Effector CD4-positive, alpha-beta T cell (primary cell): Measurements from ENCODE around the gene GOLGA7B.

ENCODE experiments used
- DNase-seq: peaks from one replicate; pipeline ENCODE4 v3.0.0-alpha.2; 2020

The GOLGA7B gene

GRCh38 chr10:97896756-97897358, 47.2 kb downstream of the GOLGA7B start:
- no peak for DNase-seq

- DNase-seq: no peak
Observed at GRCh38 chr10:97898429-97898828, 48.8 kb downstream of the GOLGA7B start.

GRCh38 chr10:97901381-97901780, 51.7 kb downstream of the GOLGA7B start:
- DNase-seq: no peak

DNA sequence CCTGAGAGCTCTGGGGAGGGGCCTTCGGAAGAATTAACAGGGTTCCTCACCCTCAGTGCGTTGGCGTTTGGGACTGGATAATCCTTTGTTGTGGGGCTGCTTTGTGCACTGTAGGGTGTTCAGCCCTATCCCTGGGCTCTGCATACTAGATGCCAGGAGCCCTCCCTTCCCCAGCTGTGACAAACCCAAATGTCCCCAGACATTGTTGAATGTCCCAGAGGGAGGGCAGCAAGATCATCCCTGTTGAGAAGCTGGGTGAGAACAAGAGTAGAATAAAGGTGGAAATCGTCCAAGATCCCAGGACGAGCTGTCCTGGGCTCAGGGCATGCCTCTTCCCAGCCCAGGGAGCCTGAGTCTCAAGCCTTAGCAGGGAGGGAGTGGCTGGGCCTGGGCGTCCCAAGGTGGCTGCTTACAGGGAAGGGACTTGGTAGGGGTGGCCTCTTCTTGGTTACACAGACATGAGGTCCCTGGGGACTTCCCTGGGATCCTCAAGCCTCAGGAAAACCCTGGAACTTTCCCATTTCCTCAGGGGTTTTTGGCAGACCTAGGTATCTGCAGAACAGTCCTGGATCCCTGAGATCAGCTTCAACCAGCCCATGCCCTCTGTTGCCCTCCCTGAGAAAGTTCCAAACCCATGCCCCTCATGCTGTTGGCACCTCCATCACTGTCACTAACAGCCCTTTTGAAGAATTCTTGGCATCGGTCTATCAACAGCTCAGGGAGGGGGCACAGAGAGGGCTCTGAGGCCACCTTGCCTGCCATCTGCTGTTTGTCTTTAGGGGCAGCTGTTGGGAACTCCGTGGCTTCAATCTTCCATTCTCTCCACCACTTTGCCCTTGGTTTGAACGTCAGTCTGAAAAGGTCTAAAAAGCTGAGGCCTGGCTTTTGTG, 53.7 kb downstream of the GOLGA7B start:
- DNase-seq: no peak

- DNase-seq: no peak
Observed at GRCh38 chr10:97904018-97904381, 54.4 kb downstream of the GOLGA7B start.

DNA sequence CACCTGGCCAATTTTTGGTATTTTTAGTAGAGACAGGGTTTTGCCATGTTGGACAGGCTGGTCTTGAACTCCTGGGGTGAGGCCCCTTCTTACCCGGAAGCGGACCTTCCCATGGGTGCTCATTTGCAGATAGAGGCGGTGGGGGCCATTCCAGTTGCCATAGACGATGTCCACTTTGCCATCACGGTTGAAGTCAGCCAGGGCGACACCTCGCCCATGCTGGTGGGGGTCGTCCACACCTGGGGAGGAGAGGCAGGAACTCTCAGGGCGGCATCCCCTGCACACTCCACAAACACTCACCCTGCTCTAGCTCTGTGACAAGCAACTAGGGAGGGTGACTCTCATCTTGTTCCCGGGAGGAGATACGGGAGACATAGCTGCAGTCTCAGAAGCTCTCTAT, 54.9 kb downstream of the GOLGA7B start:
- DNase-seq: no peak

DNA sequence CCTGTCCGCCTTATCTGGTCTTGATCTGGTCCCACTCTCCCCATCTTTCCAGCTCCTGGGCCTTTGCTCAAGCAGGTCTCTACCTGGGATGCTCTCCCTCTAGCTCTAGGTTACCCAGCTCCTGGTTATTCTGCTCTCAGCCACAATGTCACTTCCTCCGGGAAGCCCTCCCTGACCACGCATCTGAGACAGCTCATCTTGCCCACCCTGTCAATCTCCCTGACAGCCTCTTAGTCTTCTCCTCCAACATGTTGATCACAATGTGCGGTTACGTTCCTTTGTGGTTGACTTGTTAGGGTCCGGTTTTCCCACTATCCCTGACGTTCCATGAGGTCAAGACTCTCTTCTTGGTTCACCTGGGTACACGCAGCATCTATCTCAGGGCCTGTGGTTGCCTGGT, 55.6 kb downstream of the GOLGA7B start:
- no peak for DNase-seq

- no peak for DNase-seq
Observed at GRCh38 chr10:97907211-97907610, 57.6 kb downstream of the GOLGA7B start.

GRCh38 chr10:97907830-97908229, 58.2 kb downstream of the GOLGA7B start:
- no peak for DNase-seq

GRCh38 chr10:97910661-97911060, 61.0 kb downstream of the GOLGA7B start:
- DNase-seq: no peak

GRCh38 chr10:97911217-97911616, 61.6 kb downstream of the GOLGA7B start:
- DNase-seq: no peak

GRCh38 chr10:97913193-97913592, 63.5 kb downstream of the GOLGA7B start:
- DNase-seq: no peak

DNA sequence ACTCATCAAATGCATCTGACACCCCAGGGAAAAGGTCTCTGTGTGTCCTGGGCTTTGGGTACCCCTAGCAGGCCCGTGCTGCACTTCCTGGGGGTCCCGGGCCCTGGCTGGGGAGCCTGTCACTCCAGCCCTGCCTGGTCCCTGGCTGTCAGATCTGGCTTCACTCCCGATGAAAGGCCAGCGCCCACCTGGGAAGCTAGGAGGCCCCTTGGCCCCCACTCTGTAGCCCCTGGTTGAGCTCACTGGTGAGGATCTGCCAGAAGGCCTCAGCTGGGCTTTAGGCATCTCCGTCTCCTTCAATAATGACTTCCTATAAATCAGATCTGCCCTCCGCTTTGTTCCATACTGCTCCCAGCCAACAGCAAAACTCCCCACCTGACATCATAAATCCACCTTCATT, 64.0 kb downstream of the GOLGA7B start:
- DNase-seq: no peak

- DNase-seq: no peak
Observed at GRCh38 chr10:97914171-97914836, 64.7 kb downstream of the GOLGA7B start.

- peak; percentile 57 for DNase-seq
Observed at GRCh38 chr10:97914837-97915211, 65.2 kb downstream of the GOLGA7B start.

DNA sequence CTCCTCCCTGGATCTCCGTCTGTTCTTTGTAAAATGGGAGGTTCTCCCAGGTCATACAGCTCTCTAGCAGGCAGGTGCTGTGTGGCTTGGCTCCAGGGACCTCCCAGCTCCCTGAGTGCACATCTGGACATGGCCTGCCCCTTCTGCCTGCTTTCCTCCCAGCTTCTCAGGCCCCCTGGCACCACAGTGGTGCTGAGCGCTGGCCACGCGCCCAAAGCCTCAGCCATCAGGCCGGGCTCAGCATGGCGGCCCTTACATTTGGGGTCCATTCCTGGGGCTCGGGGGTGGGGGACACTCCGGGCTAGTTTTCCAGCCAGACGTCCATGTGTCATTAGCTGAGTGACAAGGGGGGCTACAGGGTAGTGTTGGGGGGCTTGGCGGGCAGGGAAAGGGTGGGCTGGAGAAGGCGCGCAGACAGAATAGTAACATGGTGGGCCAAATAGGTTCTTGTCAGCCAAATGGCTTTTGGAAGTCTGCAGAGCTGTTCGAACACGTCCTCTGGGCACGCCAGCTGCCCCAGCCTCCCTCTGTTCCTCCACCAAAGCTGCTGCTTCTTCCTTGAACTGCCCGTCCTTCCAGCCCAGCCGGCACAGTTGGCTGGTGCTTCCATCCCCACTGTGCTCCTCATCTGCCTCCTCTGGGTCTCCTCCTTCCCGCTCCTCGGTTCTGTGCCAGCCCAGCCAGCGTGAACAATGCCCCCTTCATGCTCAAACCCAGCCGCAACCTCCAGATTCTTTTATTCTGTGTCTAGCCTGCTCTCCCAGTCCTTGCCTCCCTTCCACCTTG, 65.9 kb downstream of the GOLGA7B start:
- no peak for DNase-seq

- DNase-seq: no peak
Observed at GRCh38 chr10:97916586-97916985, 66.9 kb downstream of the GOLGA7B start.

DNA sequence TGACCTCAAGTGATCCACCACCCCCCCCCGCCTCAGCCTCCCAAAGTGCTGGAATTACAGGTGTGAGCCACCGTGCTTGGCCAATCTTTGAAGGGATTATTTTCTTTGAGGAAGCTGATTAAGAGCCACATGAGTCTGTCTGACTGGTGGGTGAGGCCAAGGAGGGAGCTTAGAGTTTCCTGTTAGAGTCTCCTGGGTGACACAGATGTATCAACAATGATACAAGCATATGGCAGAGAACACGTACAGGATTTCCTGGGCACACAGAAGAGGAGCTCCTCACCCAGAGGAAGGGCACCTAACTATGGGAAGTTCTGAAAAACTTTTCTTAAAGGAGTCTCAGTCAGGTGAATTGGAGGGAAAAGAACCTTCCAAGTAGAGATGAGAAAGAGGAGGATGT, 69.4 kb downstream of the GOLGA7B start:
- no peak for DNase-seq

DNA sequence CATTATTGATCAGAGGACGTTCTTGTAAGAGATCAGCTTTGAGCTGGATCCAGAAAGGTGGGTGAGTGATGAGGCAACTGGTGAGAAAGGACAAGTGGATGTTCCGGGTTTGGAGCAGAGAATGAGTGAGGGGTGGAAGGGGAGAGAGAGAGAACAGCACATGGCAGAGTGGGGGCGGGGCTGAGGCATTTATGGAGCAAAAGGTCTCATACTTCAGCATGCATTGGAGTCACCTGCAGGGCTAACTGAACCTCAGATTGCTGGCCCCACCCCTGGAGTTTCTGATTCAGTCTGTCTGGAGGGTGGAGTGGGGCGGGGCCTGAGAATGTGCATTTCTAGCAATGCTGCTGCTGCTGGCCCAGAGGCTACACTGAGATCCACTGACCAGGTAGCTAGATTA, 71.2 kb downstream of the GOLGA7B start:
- DNase-seq: no peak
